Muscle of arm (tissue), 14 donors: ENCODE measurements around the gene GATC. TPM values are rescaled to one million over a fixed set of nuclear protein-coding genes. Genes with fewer than 3 reads are reported as not detected.

ENCODE experiments used
- DNase-seq: peaks from one replicate; pipeline ENCODE4 v3.0.0-alpha.2; 2013
- long read RNA-seq, 11 donors: transcript quantifications; one replicate each; lab custom pipeline, GENCODE V29; 2026
- polyA plus RNA-seq, 12 donors: library from polyadenylated mRNA; unstranded; fragments of 120-200 nt; gene quantifications; one replicate each; pipeline ENCODE4 v1.2.1, GENCODE V29; 2013; ENCODE audit not compliant: insufficient read length in 12 of 12

Gene GATC
- polyA plus RNA-seq, result 10 to 100 TPM in 11 of 12 donors, not detected in 1; 10.6 to 22.1 (median 16.9) TPM
- long read RNA-seq, donor 1, full-length matches to known transcripts, result 15 of 314 reads
- long read RNA-seq, donor 1, partial matches to known transcripts, result 151 of 314 reads
- long read RNA-seq, donor 1, other reads (novel, unspliced or antisense), result 148 of 314 reads
- long read RNA-seq, donor 2, full-length matches to known transcripts, result 3 of 175 reads
- long read RNA-seq, donor 2, partial matches to known transcripts, result 38 of 175 reads
- long read RNA-seq, donor 2, other reads (novel, unspliced or antisense), result 134 of 175 reads
- long read RNA-seq, donor 3, full-length matches to known transcripts, result 4 of 95 reads
- long read RNA-seq, donor 3, partial matches to known transcripts, result 16 of 95 reads
- long read RNA-seq, donor 3, other reads (novel, unspliced or antisense), result 75 of 95 reads
- long read RNA-seq, donor 4, full-length matches to known transcripts, result 4 of 56 reads
- long read RNA-seq, donor 4, partial matches to known transcripts, result 0 of 56 reads
- long read RNA-seq, donor 4, other reads (novel, unspliced or antisense), result 52 of 56 reads
- long read RNA-seq, donor 5, full-length matches to known transcripts, result 11 of 293 reads
- long read RNA-seq, donor 5, partial matches to known transcripts, result 282 of 293 reads
- long read RNA-seq, donor 5, other reads (novel, unspliced or antisense), result 0 of 293 reads
- long read RNA-seq, donor 6, full-length matches to known transcripts, result 8 of 106 reads
- long read RNA-seq, donor 6, partial matches to known transcripts, result 8 of 106 reads
- long read RNA-seq, donor 6, other reads (novel, unspliced or antisense), result 90 of 106 reads
- long read RNA-seq, donor 7, full-length matches to known transcripts, result 3 of 80 reads
- long read RNA-seq, donor 7, partial matches to known transcripts, result 33 of 80 reads
- long read RNA-seq, donor 7, other reads (novel, unspliced or antisense), result 44 of 80 reads
- long read RNA-seq, donor 8, full-length matches to known transcripts, result 9 of 207 reads
- long read RNA-seq, donor 8, partial matches to known transcripts, result 77 of 207 reads
- long read RNA-seq, donor 8, other reads (novel, unspliced or antisense), result 121 of 207 reads
- long read RNA-seq, donor 9, full-length matches to known transcripts, result 10 of 10 reads
- long read RNA-seq, donor 9, partial matches to known transcripts, result 0 of 10 reads
- long read RNA-seq, donor 9, other reads (novel, unspliced or antisense), result 0 of 10 reads
- long read RNA-seq, donor 10, full-length matches to known transcripts, result 9 of 126 reads
- long read RNA-seq, donor 10, partial matches to known transcripts, result 0 of 126 reads
- long read RNA-seq, donor 10, other reads (novel, unspliced or antisense), result 117 of 126 reads
- long read RNA-seq, donor 11, full-length matches to known transcripts, result 4 of 4 reads
- long read RNA-seq, donor 11, partial matches to known transcripts, result 0 of 4 reads
- long read RNA-seq, donor 11, other reads (novel, unspliced or antisense), result 0 of 4 reads

GRCh38 chr12:120445911-120446843 is at the start of gene GATC, which contains the start of gene TRIAP1:
TSS of gene GATC (plus strand) at chr12:120446444. CDS start at chr12:120446481, 37 bp downstream.
TSS of gene TRIAP1 (minus strand) at chr12:120446384. CDS start at chr12:120446372, 12 bp downstream.
- DNase-seq, result peak; percentile 88

GRCh38 chr12:120397824-120398540 is 48.3 kb upstream of the GATC start:
- no peak for DNase-seq

- DNase-seq, result no peak
Measured at GRCh38 chr12:120399531-120399930, 46.7 kb upstream of the GATC start.

GRCh38 chr12:120402217-120402616 is 44.0 kb upstream of the GATC start:
- no peak for DNase-seq

- DNase-seq, result no peak
Measured at GRCh38 chr12:120403869-120404268, 42.4 kb upstream of the GATC start.

- DNase-seq, result no peak
Measured at GRCh38 chr12:120404271-120404670, 42.0 kb upstream of the GATC start.

GRCh38 chr12:120406069-120406468 is 40.2 kb upstream of the GATC start:
- no peak for DNase-seq

GRCh38 chr12:120406553-120406952 is 39.7 kb upstream of the GATC start:
- no peak for DNase-seq

GRCh38 chr12:120408771-120409170 is 37.5 kb upstream of the GATC start:
- no peak for DNase-seq

GRCh38 chr12:120412421-120412820 is 33.8 kb upstream of the GATC start:
- no peak for DNase-seq

- no peak for DNase-seq
Measured at GRCh38 chr12:120413901-120414695, 32.1 kb upstream of the GATC start.

GRCh38 chr12:120416490-120417216 is 29.6 kb upstream of the GATC start:
- DNase-seq, result no peak

- DNase-seq, result no peak
Measured at GRCh38 chr12:120417917-120418580, 28.2 kb upstream of the GATC start.

- no peak for DNase-seq
Measured at GRCh38 chr12:120421701-120422100, 24.5 kb upstream of the GATC start.

GRCh38 chr12:120422892-120423456 is 23.3 kb upstream of the GATC start:
- DNase-seq, result no peak

GRCh38 chr12:120425797-120426196 is 20.4 kb upstream of the GATC start:
- no peak for DNase-seq
